Mesothelial cell of epicardium (in vitro differentiated cells): ENCODE data around the gene PRKN. TPM values are rescaled to one million over a fixed set of nuclear protein-coding genes. Genes with fewer than 3 reads are reported as not detected.

Experiments used
- DNase-seq, 2 experiments: peaks; one replicate each; pipeline ENCODE4 v3.0.0; 2021; ENCODE audit warnings: low spot score in 2 of 2; ENCODE audit not compliant: unreplicated experiment in 2 of 2
- H3K27ac Mint-ChIP-seq: 2 replicates; pipeline ENCODE4 v1.8.0; 2021; ENCODE audit warnings: mixed read lengths
- H3K27me3 Mint-ChIP-seq: 2 replicates; pipeline ENCODE4 v1.8.0; 2021; ENCODE audit warnings: low read depth, mixed read lengths
- H3K36me3 Mint-ChIP-seq: 2 replicates; pipeline ENCODE4 v1.8.0; 2021; ENCODE audit warnings: mixed read lengths
- H3K4me1 Mint-ChIP-seq: 2 replicates; pipeline ENCODE4 v1.8.0; 2021; ENCODE audit warnings: mixed read lengths
- H3K4me3 Mint-ChIP-seq: 2 replicates; pipeline ENCODE4 v1.8.0; 2021; ENCODE audit warnings: mild to moderate bottlenecking, moderate library complexity, mixed read lengths
- H3K9me3 Mint-ChIP-seq: 2 replicates; pipeline ENCODE4 v1.8.0; 2021; ENCODE audit warnings: mixed read lengths
- total RNA-seq: library from RNA; stranded (reverse); gene quantifications from 3 replicates; pipeline ENCODE4 v1.2.1, GENCODE V29; 2021
- TF ChIP-seq, protein P1 (sequence below): fragments of 200-600 bp; sonication (generic); IDR thresholded peaks from one replicate; pipeline ENCODE4 v1.5.0; 2021; ENCODE audit warnings: antibody characterized with exemption; ENCODE audit not compliant: unreplicated experiment

The PRKN gene
- total RNA-seq, 1 donor from 2014 or later: 7.6 TPM

- TF ChIP-seq, protein P1, sequence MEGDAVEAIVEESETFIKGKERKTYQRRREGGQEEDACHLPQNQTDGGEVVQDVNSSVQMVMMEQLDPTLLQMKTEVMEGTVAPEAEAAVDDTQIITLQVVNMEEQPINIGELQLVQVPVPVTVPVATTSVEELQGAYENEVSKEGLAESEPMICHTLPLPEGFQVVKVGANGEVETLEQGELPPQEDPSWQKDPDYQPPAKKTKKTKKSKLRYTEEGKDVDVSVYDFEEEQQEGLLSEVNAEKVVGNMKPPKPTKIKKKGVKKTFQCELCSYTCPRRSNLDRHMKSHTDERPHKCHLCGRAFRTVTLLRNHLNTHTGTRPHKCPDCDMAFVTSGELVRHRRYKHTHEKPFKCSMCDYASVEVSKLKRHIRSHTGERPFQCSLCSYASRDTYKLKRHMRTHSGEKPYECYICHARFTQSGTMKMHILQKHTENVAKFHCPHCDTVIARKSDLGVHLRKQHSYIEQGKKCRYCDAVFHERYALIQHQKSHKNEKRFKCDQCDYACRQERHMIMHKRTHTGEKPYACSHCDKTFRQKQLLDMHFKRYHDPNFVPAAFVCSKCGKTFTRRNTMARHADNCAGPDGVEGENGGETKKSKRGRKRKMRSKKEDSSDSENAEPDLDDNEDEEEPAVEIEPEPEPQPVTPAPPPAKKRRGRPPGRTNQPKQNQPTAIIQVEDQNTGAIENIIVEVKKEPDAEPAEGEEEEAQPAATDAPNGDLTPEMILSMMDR: no peak
- no peak overlapping the region for H3K4me3 Mint-ChIP-seq
- no peak overlapping the region for H3K27ac Mint-ChIP-seq
- DNase-seq: no peak
- peaks cover 38% of the 10 kb centered on the region for H3K4me1 Mint-ChIP-seq
- H3K27me3 Mint-ChIP-seq: peaks cover 6% of the 10 kb centered on the region
- H3K9me3 Mint-ChIP-seq: no peaks in the 10 kb centered on the region
- H3K36me3 Mint-ChIP-seq: no peaks in the 10 kb centered on the region
These were observed 891.9 kb downstream of the PRKN start for GRCh38 chr6:161835500-161836215.

DNA sequence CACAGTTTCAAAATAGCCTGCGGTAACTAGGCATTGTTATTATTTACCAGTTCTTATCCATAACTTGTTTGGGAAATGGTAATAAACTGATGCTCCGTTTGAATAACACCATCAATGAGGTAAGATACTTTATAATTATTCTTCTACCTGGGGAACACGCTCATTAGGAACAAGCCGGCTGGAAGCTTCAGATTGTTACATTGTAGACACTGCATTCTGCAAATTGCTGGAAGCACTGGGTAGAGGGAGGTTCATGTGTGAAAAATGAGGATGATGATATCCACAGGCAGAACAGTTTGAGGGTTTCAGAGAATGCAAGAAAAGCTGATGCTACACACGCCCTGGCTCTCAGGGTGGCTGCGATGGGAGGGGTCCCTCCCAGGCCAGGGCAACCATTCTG, 893.1 kb downstream of the PRKN start:
- DNase-seq: no peak
- H3K4me1 Mint-ChIP-seq: peaks cover 38% of the 10 kb centered on the region
- TF ChIP-seq, protein P1: no peak
- H3K27ac Mint-ChIP-seq: no peak overlapping the region
- H3K36me3 Mint-ChIP-seq: no peaks in the 10 kb centered on the region
- no peaks in the 10 kb centered on the region for H3K9me3 Mint-ChIP-seq
- H3K4me3 Mint-ChIP-seq: no peak overlapping the region
- H3K27me3 Mint-ChIP-seq: peaks cover 6% of the 10 kb centered on the region

DNA sequence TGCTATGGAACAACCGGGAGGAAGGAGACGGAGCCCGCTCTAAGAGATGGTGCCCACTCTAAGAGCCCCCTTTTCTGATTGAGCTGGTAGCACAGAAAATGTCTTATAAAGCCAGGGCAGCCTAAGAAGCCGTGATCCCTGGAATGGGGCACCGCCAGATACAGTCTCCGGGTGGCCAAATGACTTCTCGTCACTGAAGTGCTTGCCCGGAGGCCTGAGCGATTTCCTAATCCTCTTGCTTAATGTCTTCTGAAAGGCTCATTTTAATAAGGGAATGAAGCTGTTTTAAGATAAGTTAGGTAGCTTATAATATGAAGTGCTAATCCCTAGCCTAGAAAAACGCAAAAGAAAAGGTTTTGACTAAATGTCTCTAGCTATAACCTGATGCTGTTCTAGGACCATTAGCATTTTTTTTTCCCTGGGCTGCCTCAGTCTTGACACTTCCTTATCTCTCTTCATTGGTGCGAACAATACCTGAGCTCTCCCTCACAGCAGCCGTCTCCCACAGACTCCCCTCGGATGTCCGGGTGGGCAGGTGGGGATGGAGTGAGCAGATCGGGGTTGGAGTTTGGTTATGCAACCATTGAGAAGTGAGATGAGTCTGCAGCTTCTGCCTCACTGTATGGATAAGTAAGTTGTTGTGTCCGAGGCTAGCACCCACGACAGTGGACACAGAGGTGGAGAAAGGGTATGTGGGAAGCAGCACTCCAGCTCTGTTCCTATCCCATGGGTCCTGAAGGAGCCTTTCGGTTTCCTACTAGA, 894.3 kb downstream of the PRKN start:
- DNase-seq: no peak
- TF ChIP-seq, protein P1: no peak
- no peaks in the 10 kb centered on the region for H3K9me3 Mint-ChIP-seq
- H3K36me3 Mint-ChIP-seq: no peaks in the 10 kb centered on the region
- peaks cover 6% of the 10 kb centered on the region for H3K27me3 Mint-ChIP-seq
- no peak overlapping the region for H3K4me3 Mint-ChIP-seq
- no peak overlapping the region for H3K27ac Mint-ChIP-seq
- peaks cover 27% of the 10 kb centered on the region for H3K4me1 Mint-ChIP-seq

DNA sequence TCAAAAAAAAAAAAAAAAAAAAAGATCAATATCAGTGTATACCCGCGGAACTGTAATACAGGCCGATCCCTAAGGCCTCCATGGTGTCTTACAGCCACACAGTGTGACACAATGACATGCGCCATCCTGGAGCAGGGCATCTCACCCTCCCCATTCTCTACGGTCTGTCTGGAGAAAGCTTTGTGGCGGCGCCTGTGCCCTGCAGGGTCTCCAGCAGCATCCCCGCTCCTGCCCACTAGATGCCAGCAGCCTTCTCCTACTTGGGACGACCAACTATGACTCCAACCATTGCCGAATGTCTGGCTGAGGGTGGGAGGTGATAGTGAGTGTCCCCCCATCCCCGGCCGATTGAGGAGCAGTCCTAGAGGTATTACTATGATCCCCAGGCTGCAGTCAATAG, 894.9 kb downstream of the PRKN start:
- TF ChIP-seq, protein P1: no peak
- peaks cover 24% of the 10 kb centered on the region for H3K4me1 Mint-ChIP-seq
- no peak overlapping the region for H3K27ac Mint-ChIP-seq
- H3K4me3 Mint-ChIP-seq: no peak overlapping the region
- no peak for DNase-seq
- H3K27me3 Mint-ChIP-seq: peaks cover 6% of the 10 kb centered on the region
- H3K9me3 Mint-ChIP-seq: no peaks in the 10 kb centered on the region
- H3K36me3 Mint-ChIP-seq: no peaks in the 10 kb centered on the region

DNA sequence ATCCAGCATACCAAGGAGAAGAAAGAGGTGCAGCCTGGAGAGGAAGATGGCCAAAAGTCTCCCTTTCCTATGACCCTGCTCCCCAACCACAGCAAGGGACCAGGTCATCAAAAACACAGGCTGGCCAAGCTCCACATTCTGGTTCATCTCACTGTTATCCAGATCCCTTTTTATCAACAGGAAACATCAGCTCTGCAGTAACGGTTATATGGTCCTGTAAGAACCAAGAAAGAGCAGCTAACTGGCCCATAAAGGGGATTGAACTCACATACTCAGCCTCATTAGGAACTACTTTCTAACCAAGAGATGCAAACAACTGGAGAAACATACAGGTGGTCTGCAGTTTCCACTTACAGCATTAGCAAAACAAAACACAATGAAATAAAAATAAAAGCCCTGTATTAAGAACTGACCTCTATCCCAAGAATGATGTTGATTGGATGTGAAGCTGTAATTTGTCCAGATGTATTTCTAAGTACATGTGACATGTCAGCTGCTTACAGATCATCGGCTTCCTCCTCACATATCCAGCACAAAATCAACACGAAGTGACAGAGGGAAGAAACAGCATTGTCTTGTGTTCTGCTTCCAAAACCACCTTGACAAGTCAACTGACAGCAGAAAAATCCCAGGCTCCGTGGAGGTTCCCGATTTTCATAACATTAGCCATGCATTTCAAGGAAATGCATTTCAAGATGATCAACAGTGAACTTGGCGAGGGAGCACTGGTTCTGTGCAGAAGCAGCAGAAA, 896.5 kb downstream of the PRKN start:
- no peak overlapping the region for H3K4me3 Mint-ChIP-seq
- no peaks in the 10 kb centered on the region for H3K9me3 Mint-ChIP-seq
- H3K27me3 Mint-ChIP-seq: peaks cover 9% of the 10 kb centered on the region
- no peaks in the 10 kb centered on the region for H3K36me3 Mint-ChIP-seq
- TF ChIP-seq, protein P1: no peak
- H3K27ac Mint-ChIP-seq: no peak overlapping the region
- peaks cover 12% of the 10 kb centered on the region for H3K4me1 Mint-ChIP-seq
- no peak for DNase-seq
